IPS-18c (cell line): ENCODE data around the gene FASTK.

Experiments
- H3K4me3 ChIP-seq: 2 replicates; pipeline ENCODE4 v1.7.0; 2013; ENCODE audit warnings: low read depth, mild to moderate bottlenecking, low read length, moderate library complexity; ENCODE audit not compliant: insufficient read depth
- H3K9me3 ChIP-seq: one replicate; pipeline ENCODE4 v1.6.1; 2013; ENCODE audit warnings: mild to moderate bottlenecking, low read length, moderate library complexity; ENCODE audit not compliant: control insufficient read depth, insufficient read depth

Gene FASTK

DNA sequence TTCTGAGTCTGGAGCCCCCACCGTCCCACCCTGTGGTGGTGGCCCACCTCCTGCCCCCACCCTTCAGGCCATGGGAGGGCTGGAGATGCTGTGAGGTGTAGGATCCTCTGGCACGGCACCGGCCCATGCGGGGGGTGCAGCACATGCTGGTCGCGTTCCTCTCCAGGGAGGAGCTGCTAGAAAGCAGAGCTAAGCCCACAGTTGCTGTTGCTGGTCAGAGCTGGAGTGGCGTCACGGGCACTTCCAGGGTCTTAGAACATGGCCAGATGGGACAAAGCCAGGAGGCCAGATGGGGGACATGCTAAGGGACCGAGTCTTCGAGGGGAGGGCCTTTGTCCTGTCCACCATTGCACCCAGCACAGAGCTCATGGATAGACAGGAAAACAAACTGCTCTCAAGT is 27.3 kb upstream of the FASTK start:
- Histone ChIP-seq H3K4me3 (no peak overlapping the region), H3K9me3 (no peaks in the 10 kb centered on the region)

- Histone ChIP-seq H3K9me3 (no peaks in the 10 kb centered on the region), H3K4me3 (no peak overlapping the region)
Observed at GRCh38 chr7:151104411-151105235, 24.0 kb upstream of the FASTK start.

DNA sequence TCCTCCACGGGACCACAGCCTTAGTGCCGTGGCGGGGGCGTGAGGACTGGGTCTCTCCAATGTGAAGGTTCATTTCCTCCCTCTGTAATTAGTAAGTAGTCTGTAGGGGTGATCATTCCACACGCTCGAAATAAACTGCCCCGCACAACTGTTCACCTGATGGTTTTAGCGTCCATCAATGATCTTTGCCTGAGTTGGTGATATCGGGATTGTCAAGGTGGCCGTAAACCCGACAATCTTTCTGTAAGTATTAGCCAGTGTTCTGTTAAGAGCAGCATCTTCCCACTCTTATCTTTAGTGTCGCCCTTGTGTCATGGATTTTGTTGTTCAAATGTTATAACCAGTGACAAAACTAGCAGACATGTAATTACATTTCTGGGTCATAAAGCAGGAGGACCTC is 23.4 kb upstream of the FASTK start:
- no peaks in the 10 kb centered on the region for H3K9me3 ChIP-seq
- no peak overlapping the region for H3K4me3 ChIP-seq

GRCh38 chr7:151102991-151103390 is 22.4 kb upstream of the FASTK start:
- H3K9me3 ChIP-seq, result no peaks in the 10 kb centered on the region

GRCh38 chr7:151101621-151102396 is 21.2 kb upstream of the FASTK start:
- no peaks in the 10 kb centered on the region for H3K9me3 ChIP-seq
- H3K4me3 ChIP-seq, result no peak overlapping the region

More at GRCh38 chr7:151102991-151103390, 22.4 kb upstream of the FASTK start:
- H3K4me3 ChIP-seq, result no peak overlapping the region

DNA sequence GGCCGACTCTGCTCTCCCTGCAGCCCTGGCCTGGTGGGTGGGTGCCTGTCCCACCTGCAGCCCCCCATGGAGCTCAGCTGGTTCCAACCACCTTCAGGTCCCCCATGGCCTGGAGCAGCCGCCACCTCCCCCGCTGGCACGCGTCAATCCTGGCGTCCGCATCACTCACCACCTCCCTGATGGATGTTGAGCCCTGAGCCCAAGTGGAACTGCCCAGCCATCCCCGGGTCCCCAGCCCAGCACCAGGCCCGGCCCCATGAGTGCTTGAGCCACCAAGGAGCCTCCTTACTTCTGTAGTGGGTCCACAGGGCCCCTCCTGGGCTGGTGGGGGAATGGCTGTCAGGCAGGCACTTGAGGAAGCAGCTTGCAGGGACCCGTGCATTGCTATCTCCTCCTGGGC is 20.3 kb upstream of the FASTK start:
- Histone ChIP-seq H3K9me3 (no peaks in the 10 kb centered on the region), H3K4me3 (no peak overlapping the region)

- no peak overlapping the region for H3K4me3 ChIP-seq
- no peaks in the 10 kb centered on the region for H3K9me3 ChIP-seq
Observed at GRCh38 chr7:151099486-151100211, 19.0 kb upstream of the FASTK start.

DNA sequence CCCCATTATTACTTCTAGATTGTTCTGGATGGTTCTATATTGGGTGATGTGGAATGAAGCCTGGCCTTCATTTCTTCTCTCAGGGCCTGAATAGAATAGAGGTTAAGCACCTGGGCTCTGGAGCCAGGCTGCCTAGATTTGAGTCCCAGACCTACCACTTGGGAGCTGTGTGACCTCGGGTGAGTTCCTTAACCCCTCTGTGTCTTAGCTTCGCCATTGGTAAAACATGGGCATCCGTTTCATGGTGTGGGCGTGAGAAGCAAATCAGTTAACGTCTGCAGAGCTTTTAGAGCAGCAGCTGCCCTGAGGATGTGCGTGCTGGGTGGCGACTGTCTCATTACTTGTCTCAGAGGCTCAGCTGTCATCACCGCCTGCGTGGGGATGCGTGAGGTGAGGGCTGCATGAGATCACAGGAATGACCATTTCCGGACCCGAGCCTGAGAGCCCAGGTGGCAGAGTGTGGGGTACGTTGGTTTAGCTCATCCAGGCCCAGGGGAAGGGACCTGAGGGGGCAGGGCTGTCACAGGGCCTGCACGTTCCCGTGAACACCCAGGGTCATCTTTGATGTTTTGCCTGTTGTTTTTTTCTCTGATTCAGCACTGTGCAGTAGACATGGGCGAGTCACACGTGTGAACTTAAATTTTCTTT is 15.3 kb upstream of the FASTK start:
- Histone ChIP-seq H3K4me3 (no peak overlapping the region), H3K9me3 (no peaks in the 10 kb centered on the region)

DNA sequence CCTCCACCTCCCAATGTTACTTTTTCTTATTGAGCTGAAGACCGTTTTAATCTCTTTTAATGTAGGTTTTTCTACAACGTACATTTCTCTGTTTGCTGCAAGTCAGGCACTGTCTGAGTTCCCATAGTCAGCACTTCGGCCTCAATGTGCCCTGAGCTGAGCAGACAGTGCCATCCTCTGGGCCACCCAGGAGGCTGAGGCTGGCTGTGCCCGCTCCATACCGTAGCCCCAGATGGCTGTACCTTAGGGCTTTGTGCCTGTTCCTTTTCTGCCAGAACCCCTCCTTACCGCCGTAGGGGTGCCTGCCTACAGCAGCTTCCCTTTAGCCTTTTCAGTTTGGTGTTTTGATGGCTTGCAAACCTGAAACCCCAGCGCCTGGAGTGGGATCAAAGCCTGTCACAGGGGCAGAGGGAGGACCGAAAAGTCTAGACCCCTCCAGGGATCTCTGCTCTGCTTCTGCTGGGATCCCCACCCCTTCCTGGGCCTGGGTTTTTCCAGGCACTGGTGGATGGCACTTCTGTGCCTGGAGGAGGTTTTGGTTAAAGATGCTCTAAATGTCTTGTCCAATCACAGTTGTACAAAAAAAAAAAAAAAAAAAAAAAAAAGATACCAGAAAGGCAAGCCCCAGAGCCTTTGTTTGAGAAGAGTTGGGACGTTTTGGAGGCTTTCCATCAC is 14.7 kb upstream of the FASTK start:
- H3K4me3 ChIP-seq, result no peak overlapping the region
- H3K9me3 ChIP-seq, result no peaks in the 10 kb centered on the region

GRCh38 chr7:151094675-151095074 is 14.1 kb upstream of the FASTK start:
- Histone ChIP-seq H3K9me3 (no peaks in the 10 kb centered on the region), H3K4me3 (no peak overlapping the region)

DNA sequence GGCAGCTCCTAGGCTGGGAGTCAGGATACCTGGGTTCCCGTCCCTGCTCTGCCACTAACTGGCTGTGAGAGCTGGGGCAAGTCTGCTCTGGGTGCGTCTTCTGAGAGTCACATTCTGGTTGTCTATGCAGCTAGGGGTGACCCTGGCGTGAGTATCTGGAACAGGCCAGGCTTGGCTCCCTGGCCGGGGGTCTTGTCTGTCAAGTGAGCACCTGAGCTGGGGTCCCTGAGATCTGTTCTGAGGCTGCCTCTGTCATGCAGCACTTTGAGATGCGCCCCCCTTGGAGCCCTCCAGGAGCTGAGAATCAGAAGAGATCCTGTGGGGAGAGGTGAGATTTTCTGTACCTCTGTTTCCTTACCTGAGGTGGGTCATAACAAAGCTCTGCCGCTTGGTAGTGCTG is 13.1 kb upstream of the FASTK start:
- no peak overlapping the region for H3K4me3 ChIP-seq
- no peaks in the 10 kb centered on the region for H3K9me3 ChIP-seq

GRCh38 chr7:151091988-151092387 is 11.4 kb upstream of the FASTK start:
- H3K9me3 ChIP-seq, result no peaks in the 10 kb centered on the region
- H3K4me3 ChIP-seq, result no peak overlapping the region

DNA sequence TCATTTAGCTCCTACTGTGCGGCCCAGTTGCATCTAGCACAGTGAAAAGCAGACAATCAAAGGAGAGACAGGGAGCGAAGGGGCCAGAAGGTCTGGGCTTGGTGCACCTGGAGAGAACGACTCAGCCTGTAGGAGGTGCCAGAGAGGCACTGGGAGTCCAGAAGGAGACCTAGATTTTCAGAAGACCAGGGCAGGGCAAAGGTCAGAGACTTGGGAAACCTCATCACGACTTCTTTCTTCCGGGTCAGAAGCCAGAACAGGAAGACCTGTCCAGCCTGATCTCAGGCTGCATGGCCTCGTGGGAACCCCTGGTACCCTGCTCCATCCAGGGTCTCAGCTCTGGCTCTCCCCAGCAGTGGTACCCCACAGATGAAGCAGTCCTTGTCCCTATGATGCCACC is 10.8 kb upstream of the FASTK start:
- no peaks in the 10 kb centered on the region for H3K9me3 ChIP-seq
- H3K4me3 ChIP-seq, result no peak overlapping the region

DNA sequence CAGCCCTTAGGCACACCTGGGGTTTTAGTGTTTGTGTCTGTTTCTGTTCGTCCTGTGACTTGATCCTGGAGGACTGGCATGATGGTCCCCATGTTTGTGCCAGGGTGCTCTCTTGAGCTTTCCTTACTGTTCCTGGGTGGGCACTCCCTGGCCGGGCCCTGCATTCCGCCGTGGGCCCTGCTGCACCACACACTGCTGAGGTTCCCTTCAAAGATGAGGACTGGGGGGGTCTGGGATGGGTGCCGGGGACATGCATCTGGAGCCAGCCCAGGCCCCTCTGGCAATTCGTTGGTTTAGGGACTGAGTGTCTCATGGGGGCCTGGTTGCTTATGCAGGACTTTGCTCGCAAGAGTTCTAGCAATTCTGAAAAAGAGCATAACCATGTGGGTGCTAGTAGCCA is 10.4 kb upstream of the FASTK start:
- H3K9me3 ChIP-seq, result no peaks in the 10 kb centered on the region
- no peak overlapping the region for H3K4me3 ChIP-seq

GRCh38 chr7:151089893-151090730 is 9.5 kb upstream of the FASTK start:
- Histone ChIP-seq H3K9me3 (no peaks in the 10 kb centered on the region), H3K4me3 (no peak overlapping the region; the same call in 1 of the 2 replicates)
